Mucosa of descending colon (tissue), 3 donors: ENCODE results near the gene CRYGB. TPM values are rescaled to one million over a fixed set of nuclear protein-coding genes. Genes with fewer than 3 reads are reported as not detected.
"Not testable (repeated sequence)": the region's sequence is repeated elsewhere in the genome, so short reads cannot be mapped to it uniquely, and the experiment has no call there.

ENCODE experiments used
- ATAC-seq: fragments of 200-7000 bp; cut with Tn5 transposase; one replicate; pipeline ENCODE4 v1.9.1; 2020; ENCODE audit warnings: mild to moderate bottlenecking, moderate library complexity
- DNase-seq, 3 donors: peaks; one replicate each; pipeline ENCODE4 v3.0.0-alpha.2; 2020
- H3K36me3 ChIP-seq: fragments of 200-600 bp; one replicate; pipeline ENCODE4 v1.8.0; 2021; ENCODE audit warnings: low read depth, mild to moderate bottlenecking
- H3K4me1 ChIP-seq: fragments of 200-600 bp; one replicate; pipeline ENCODE4 v1.8.0; 2021; ENCODE audit warnings: low read depth, mild to moderate bottlenecking
- H3K4me3 ChIP-seq: fragments of 200-600 bp; one replicate; pipeline ENCODE4 v1.8.0; 2021; ENCODE audit warnings: mild to moderate bottlenecking
- H3K9me3 ChIP-seq: fragments of 200-600 bp; one replicate; pipeline ENCODE4 v1.8.0; 2021; ENCODE audit warnings: mild to moderate bottlenecking
- intact Hi-C, 2 donors: fragments of 100-400 bp; cut with DNase I in 1 of 2; cut with micrococcal nuclease in 1 of 2; formaldehyde crosslinking; loops; one replicate each; pipeline versions ENCODE4 v1.11.0 to v1.11.1; 2022; cut with DNase I, micrococcal nuclease
- total RNA-seq, 3 donors: library from RNA; stranded (reverse); fragmentation: NEBNext Ultra II Directional in 2 of 3; extraction: Animal tissue kit (Norgen Biotek cat#: 25700) in 2 of 3; gene quantifications; one replicate each; pipeline versions ENCODE4 v1.2.1 to v1.2.4, GENCODE V29; 2021 to 2023
- TF ChIP-seq, protein P1 (sequence below): fragments of 200-600 bp; IDR thresholded peaks from one replicate; pipeline ENCODE4 v1.8.0; 2022; ENCODE audit warnings: antibody characterized with exemption, mild to moderate bottlenecking
- donor health status: DM: no; HTN: no; CAD: no; lungs with moderate emphysema.
- donor health status: DM: no; HTN: no; CAD: no.
- donor health status: DM: no; HTN: yes; CAD: no.

CRYGB gene
- total RNA-seq, 3 donors from 2014 or later: not detected

DNA sequence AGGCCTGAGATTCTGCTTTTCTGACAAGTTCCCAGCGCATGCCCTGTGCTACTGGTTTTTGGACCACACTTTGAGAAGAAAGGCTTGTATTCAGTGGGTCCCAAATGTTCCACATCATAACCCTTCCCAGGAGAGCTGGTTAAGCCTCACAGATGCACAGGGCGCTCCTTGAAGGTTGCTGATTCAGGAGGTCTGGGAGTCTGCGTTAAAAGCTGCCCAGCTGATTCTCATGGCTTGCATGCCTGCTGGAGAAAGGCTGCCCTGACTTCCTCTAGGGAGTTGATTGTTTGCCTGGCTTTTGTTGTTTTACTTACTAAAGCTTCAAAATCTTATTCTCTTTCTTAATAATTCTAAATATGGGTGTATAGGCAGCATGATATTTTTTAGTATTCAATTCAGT lies 42.3 kb downstream of the CRYGB start:
- Histone ChIP-seq H3K4me3 (no peak overlapping the region), H3K4me1 (no peaks in the 10 kb centered on the region), H3K9me3 (no peaks in the 10 kb centered on the region), H3K36me3 (no peaks in the 10 kb centered on the region)
- TF ChIP-seq, protein P1, sequence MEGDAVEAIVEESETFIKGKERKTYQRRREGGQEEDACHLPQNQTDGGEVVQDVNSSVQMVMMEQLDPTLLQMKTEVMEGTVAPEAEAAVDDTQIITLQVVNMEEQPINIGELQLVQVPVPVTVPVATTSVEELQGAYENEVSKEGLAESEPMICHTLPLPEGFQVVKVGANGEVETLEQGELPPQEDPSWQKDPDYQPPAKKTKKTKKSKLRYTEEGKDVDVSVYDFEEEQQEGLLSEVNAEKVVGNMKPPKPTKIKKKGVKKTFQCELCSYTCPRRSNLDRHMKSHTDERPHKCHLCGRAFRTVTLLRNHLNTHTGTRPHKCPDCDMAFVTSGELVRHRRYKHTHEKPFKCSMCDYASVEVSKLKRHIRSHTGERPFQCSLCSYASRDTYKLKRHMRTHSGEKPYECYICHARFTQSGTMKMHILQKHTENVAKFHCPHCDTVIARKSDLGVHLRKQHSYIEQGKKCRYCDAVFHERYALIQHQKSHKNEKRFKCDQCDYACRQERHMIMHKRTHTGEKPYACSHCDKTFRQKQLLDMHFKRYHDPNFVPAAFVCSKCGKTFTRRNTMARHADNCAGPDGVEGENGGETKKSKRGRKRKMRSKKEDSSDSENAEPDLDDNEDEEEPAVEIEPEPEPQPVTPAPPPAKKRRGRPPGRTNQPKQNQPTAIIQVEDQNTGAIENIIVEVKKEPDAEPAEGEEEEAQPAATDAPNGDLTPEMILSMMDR: no peak
- ATAC-seq (no peak), DNase-seq (no peak)
- intact Hi-C loops: no loop called here

DNA sequence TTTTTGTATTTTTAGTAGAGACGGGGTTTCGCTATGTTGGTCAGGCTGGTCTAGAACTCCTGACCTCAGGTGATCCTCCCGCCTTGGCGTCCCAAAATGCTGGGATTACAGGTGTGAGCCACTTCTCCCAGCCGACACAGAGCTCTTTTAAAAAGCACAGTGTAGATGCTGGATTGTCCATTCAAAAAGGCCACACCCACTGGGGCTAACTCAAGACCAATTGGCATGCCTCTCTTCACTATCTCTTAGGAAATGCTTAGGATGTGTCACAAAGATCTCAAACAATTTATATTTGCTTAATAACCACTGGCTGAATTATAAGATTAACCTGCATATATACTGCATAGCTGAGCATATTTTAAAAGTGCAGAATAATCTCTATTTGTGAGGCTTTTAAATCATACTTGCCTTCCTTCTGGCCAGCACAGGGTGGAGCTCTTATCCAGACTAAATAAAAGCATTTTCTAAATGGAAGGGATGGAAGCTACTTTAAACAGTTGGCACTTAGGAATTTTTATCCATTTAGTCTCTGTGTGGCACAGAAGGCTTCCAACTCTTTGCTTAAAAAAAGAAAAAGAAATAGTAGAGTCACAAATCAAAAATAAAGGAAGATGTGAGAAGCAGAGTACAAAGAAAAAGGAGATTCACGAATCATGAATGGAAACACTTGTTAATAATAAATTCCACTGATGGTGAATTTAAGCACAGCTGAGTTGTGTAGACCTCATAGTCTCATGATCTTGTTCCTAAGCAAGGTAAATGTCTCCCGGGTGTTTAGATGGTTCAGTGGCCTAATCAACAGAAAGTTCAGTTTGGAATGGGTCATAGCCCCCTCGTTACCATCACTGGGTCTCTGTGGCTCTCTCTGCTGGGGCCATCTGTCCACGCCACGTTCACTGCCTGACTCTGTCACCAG lies 44.0 kb downstream of the CRYGB start:
- TF ChIP-seq, protein P1: no peak
- DNase-seq (no peak), ATAC-seq (no peak)
- intact Hi-C loops: no loop called here
- Histone ChIP-seq H3K9me3 (no peaks in the 10 kb centered on the region), H3K36me3 (no peaks in the 10 kb centered on the region), H3K4me1 (no peaks in the 10 kb centered on the region), H3K4me3 (no peak overlapping the region)

DNA sequence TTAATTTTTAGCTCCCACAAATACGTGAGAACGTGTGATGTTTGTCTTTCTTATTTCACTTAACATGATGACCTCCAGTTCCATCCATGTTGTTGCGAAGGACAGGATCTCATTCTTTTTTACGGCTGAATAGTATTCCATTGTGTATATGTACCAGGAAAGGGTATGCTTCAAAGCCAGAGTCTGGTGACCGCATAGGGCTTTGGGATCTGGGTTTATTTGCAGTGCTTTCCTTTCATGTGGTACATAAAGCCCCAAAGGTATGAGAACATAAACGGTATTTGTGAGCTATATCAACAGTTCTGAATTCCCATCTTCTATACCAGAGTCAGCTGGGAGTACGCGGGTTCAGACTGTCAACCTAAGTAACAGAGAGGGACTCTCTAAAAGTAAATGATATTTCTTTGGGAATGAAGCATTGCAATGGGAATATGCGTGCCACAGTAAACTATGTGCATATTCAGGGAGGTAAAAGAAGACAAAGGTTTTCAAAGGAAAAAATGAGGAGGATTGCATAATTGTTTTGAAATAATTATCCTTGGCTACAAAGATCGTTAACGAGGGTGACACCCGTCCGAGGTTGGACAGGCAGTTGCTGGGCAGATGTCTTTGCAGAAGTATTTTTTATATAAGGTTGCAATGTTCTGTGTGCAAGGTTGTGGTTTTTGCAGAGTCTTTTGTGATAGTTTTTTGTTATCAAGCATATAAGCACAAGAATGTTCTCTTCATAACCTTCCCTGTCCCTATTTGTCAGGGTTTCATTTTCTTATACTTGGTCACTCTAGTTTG lies 46.1 kb downstream of the CRYGB start:
- Histone ChIP-seq H3K4me3 (no peak overlapping the region), H3K9me3 (no peaks in the 10 kb centered on the region), H3K4me1 (no peaks in the 10 kb centered on the region), H3K36me3 (no peaks in the 10 kb centered on the region)
- no peak for DNase-seq
- intact Hi-C loops: no loop called here
- no peak for ATAC-seq
- TF ChIP-seq, protein P1: no peak

DNA sequence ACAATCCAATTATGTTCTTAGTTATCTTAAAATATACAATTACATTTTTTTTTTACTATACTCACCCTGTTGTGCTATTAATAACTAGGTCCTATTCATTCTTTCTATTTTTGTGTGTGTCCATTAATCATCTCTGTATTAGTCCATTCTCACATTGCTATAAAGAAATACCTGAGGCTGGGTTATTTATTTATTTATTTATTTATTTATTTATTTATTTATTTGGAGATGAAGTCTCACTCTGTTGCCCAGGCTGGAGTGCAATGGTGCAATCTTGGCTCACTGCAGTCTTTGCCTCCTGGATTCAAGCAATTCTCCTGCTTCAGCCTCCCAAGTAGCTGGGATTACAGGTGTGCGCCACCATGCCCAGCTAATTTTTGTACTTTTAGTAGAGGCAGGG lies 47.3 kb downstream of the CRYGB start:
- DNase-seq, H3K9me3 ChIP-seq, ATAC-seq, H3K4me1 ChIP-seq, intact Hi-C loops, H3K36me3 ChIP-seq, H3K4me3 ChIP-seq: not testable (repeated sequence)

DNA sequence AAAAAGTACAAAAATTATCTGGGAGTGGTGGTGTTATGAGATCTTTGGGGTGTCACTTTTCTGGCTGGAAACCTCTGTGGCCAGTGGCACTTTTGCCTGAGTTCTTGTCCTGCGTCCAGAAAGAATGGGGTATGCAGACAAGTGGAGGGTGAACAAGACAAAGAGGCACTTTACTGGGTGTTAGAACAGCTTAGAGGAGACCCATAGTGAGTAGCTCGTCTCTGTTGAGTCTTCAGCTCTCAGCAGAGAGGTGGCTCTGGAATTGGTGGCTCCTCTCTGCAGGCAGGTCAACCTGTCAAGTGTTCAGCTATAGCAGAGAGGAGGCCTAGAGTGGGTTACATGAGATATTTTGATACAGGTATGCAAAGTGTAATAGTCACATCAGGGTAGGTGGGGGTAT lies 47.7 kb downstream of the CRYGB start:
- Histone ChIP-seq H3K36me3 (no peaks in the 10 kb centered on the region), H3K4me3 (no peak overlapping the region), H3K9me3 (no peaks in the 10 kb centered on the region), H3K4me1 (no peaks in the 10 kb centered on the region)
- DNase-seq (no peak), ATAC-seq (no peak)
- intact Hi-C loops: no loop called here
- TF ChIP-seq, protein P1: no peak

DNA sequence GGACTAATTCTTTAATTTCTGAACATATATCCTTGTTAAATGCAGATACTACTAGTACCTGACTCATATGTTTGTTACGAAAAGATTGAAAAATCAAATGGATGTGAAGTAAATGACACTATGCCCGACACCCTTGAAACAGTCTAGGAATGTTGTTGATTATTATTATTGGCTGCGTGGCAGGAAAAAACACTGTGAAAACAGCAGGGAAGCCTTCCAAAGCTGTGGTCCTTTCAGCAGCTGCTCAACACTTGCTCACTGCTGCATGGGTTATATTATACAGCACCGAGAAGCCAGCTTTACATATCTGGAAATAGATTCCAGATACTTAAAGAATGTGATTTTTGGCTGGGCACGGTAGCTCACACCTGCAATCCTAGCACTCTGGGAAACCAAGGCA lies 48.2 kb downstream of the CRYGB start:
- Histone ChIP-seq H3K4me3 (no peak overlapping the region), H3K36me3 (no peaks in the 10 kb centered on the region), H3K9me3 (no peaks in the 10 kb centered on the region), H3K4me1 (no peaks in the 10 kb centered on the region)
- DNase-seq (no peak), ATAC-seq (no peak)
- TF ChIP-seq, protein P1: no peak
- intact Hi-C loops: no loop called here
